SH-SY5Y (cell line): ENCODE data around the gene CRIM1.

Source experiments
- GATA2 ChIP-seq: IDR thresholded peaks from 2 replicates; pipeline ENCODE4 v1.6.1; 2011; ENCODE audit warnings: mild to moderate bottlenecking, low read depth, low read length
- GATA3 ChIP-seq: IDR thresholded peaks from 2 replicates; pipeline ENCODE4 v1.6.1; 2011; ENCODE audit warnings: low read depth, mild to moderate bottlenecking, low read length, moderate library complexity

- TF ChIP-seq GATA3 (no peak), GATA2 (no peak)
Measured at GRCh38 chr2:36556842-36557241, 201.3 kb downstream of the CRIM1 start.
